HepG2 (cell line): ENCODE data around the gene PDE9A. TPM values are rescaled to one million over a fixed set of nuclear protein-coding genes. Genes with fewer than 3 reads are reported as not detected.

ENCODE experiments used
- GTF3A ChIP-seq: sonication (generic); formaldehyde crosslinking; conservative IDR thresholded peaks from 2 replicates; pipeline ENCODE4 v1.4.0; 2020; ENCODE audit warnings: mild to moderate bottlenecking, missing genetic modification reagents
- HDAC6 ChIP-seq: fragments of 200-600 bp; sonication (generic); IDR thresholded peaks from 2 replicates; pipeline ENCODE4 v1.7.0; 2017; ENCODE audit warnings: mild to moderate bottlenecking, antibody characterized with exemption, low read length, low read depth
- MED8 ChIP-seq: sonication (generic); formaldehyde crosslinking; IDR thresholded peaks from 2 replicates; pipeline ENCODE4 v1.8.1; 2023; ENCODE audit warnings: mild to moderate bottlenecking, missing genetic modification reagents; ENCODE audit not compliant: insufficient replicate concordance
- MYNN ChIP-seq: sonication (generic); formaldehyde crosslinking; IDR thresholded peaks from 2 replicates; pipeline ENCODE4 v1.4.0; 2020; ENCODE audit warnings: mild to moderate bottlenecking, low read depth, missing genetic modification reagents
- NCOA5 ChIP-seq: sonication (generic); formaldehyde crosslinking; IDR thresholded peaks from 2 replicates; pipeline ENCODE4 v1.4.0; 2020; ENCODE audit warnings: missing genetic modification reagents
- PAWR ChIP-seq: sonication (generic); formaldehyde crosslinking; IDR thresholded peaks from 2 replicates; pipeline ENCODE4 v1.4.0; 2020; ENCODE audit warnings: missing genetic modification reagents, mild to moderate bottlenecking, borderline replicate concordance
- PTBP1 ChIP-seq: fragments of 200-400 bp; formaldehyde crosslinking; IDR thresholded peaks from 2 replicates; pipeline ENCODE4 v1.6.1; 2018; ENCODE audit warnings: low read length, low read depth; ENCODE audit not compliant: poor library complexity, severe bottlenecking
- RORA ChIP-seq: sonication (generic); formaldehyde crosslinking; IDR thresholded peaks from 2 replicates; pipeline ENCODE4 v1.5.0; 2020; ENCODE audit warnings: mild to moderate bottlenecking, missing genetic modification reagents, moderate library complexity
- SALL1 ChIP-seq: sonication (generic); formaldehyde crosslinking; IDR thresholded peaks from 2 replicates; pipeline ENCODE4 v1.8.0; 2022; ENCODE audit warnings: mild to moderate bottlenecking, missing genetic modification reagents
- TP53 ChIP-seq: sonication (generic); formaldehyde crosslinking; conservative IDR thresholded peaks from 2 replicates; pipeline ENCODE4 v1.4.0; 2020; ENCODE audit warnings: missing genetic modification reagents
- ZFYVE20 ChIP-seq: sonication (generic); formaldehyde crosslinking; IDR thresholded peaks from 2 replicates; pipeline ENCODE4 v1.8.0; 2023; ENCODE audit warnings: low read depth, mild to moderate bottlenecking, moderate library complexity, missing genetic modification reagents, borderline replicate concordance
- ZMYM2 ChIP-seq: sonication (generic); formaldehyde crosslinking; IDR thresholded peaks from 2 replicates; pipeline ENCODE4 v1.8.0; 2022; ENCODE audit warnings: mild to moderate bottlenecking, missing genetic modification reagents
- ZNF143 ChIP-seq: sonication (generic); formaldehyde crosslinking; IDR thresholded peaks from 2 replicates; pipeline ENCODE4 v1.4.0; 2020; ENCODE audit warnings: missing genetic modification reagents
- ZNF557 ChIP-seq: sonication (generic); formaldehyde crosslinking; IDR thresholded peaks from 2 replicates; pipeline ENCODE4 v1.4.0; 2020; ENCODE audit warnings: missing genetic modification reagents
- ZNF775 ChIP-seq: sonication (generic); formaldehyde crosslinking; IDR thresholded peaks from 2 replicates; pipeline ENCODE4 v1.4.0; 2020; ENCODE audit warnings: missing genetic modification reagents, mild to moderate bottlenecking, moderate library complexity, borderline replicate concordance
- ZNF788 ChIP-seq: sonication (generic); formaldehyde crosslinking; IDR thresholded peaks from 2 replicates; pipeline ENCODE4 v1.5.0; 2020; ENCODE audit warnings: mild to moderate bottlenecking, missing genetic modification reagents, borderline replicate concordance
- ZSCAN22 ChIP-seq: sonication (generic); formaldehyde crosslinking; IDR thresholded peaks from 2 replicates; pipeline ENCODE4 v1.4.0; 2020; ENCODE audit warnings: mild to moderate bottlenecking, missing genetic modification reagents
- ZSCAN30 ChIP-seq: sonication (generic); formaldehyde crosslinking; IDR thresholded peaks from 2 replicates; pipeline ENCODE4 v1.5.0; 2020; ENCODE audit warnings: mild to moderate bottlenecking, missing genetic modification reagents
- polyA plus RNA-seq, 8 experiments: library from polyadenylated mRNA; depleted of rRNA in 3 of 8; stranded (reverse) in 7 of 8; unstranded in 1 of 8; fragments of >200 nt; fragmentation: Illumina TruSeq in 4 of 8; extraction: Trizol in 4 of 8; gene quantifications; 2 replicates each; pipeline versions ENCODE4 v1.2.1 to v1.2.3, GENCODE V29; 2011 to 2016; ENCODE audit warnings: low read depth in 4 of 8, missing spikeins in 1 of 8, mixed read lengths in 1 of 8; ENCODE audit not compliant: insufficient read depth in 1 of 8
- total RNA-seq, 5 experiments: library from RNA; depleted of rRNA; stranded (reverse); fragments of >200 nt; fragmentation: Illumina TruSeq; extraction: Trizol; gene quantifications; 2 replicates each; pipeline ENCODE4 v1.2.3, GENCODE V29; 2016; ENCODE audit warnings: low read depth in 1 of 5
- TF ChIP-seq, protein P1 (sequence below): sonication (generic); formaldehyde crosslinking; IDR thresholded peaks from 2 replicates; pipeline ENCODE4 v1.4.0; 2020; ENCODE audit warnings: missing genetic modification reagents
- TF ChIP-seq, protein P2 (sequence below): sonication (generic); formaldehyde crosslinking; IDR thresholded peaks from 2 replicates; pipeline ENCODE4 v1.8.0; 2022; ENCODE audit warnings: mild to moderate bottlenecking, missing genetic modification reagents, moderate library complexity
- TF ChIP-seq, protein P3 (sequence below): sonication (generic); formaldehyde crosslinking; IDR thresholded peaks from 2 replicates; pipeline ENCODE4 v1.4.0; 2020; ENCODE audit warnings: missing genetic modification reagents
- TF ChIP-seq, protein P4 (sequence below): sonication (generic); formaldehyde crosslinking; IDR thresholded peaks from 2 replicates; pipeline ENCODE4 v1.4.0; 2020; ENCODE audit warnings: missing genetic modification reagents, borderline replicate concordance
- TF ChIP-seq, protein P5 (sequence below): sonication (generic); formaldehyde crosslinking; IDR thresholded peaks from 2 replicates; pipeline ENCODE4 v1.8.0; 2022; ENCODE audit warnings: mild to moderate bottlenecking, missing genetic modification reagents; ENCODE audit not compliant: insufficient replicate concordance

The PDE9A gene
- total and polyA plus RNA-seq, 2 of the 13 experiments (the other 11 are each of a cell fraction or from before 2014, with no cell fraction given): 4.6 to 19.7 TPM

DNA sequence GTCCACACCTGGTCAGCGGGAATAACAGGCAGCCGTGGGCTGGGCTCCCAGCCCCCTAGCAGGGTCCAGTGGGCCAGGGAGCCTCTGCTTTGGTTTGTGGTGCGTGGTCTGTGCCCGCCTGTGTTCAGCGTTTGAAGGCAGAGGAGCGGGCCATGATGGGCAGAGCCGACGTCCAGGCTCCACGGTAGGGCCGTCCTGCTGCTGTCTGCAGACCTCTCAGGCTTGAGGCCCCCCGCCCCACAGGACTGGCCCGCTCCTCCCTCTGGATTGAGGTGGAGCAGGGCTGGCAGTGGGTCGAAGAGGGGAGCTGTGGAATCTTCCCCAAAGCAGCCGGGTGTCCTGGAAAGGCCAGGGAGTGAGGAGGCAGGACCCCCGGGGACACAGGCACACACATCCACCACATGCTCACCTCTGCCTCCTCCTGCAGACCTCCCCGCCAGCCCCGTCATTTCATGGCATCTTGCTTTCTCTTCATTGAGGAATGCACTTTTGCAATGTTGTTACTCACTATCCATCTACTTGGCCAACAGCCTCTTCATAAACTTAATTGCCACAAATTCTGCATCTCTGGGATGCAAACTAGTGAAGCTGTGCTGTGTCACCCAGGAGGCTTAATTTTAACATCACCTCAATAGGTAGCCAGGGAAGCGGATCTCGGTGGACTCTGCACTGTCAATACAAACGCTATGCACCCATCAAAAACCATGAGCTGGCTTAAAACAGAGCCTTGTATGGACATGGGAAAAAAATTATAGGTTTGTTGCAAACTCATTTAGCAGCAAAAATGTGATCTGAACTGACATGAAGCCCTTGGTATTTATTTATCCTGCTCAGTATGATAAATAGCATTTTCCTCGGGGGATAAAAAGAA, 85.9 kb downstream of the PDE9A start (continued):
- TF ChIP-seq GTF3A (no peak), ZNF557 (CRISPR knock-in tag) (no peak), PAWR (CRISPR knock-in tag) (no peak), ZNF788 (no peak), HDAC6 (no peak), SALL1 (no peak), MED8 (CRISPR knock-in tag) (no peak), NCOA5 (CRISPR knock-in tag) (no peak), PTBP1 (no peak), MYNN (CRISPR knock-in tag) (no peak), ZNF775 (CRISPR knock-in tag) (no peak), ZMYM2 (CRISPR knock-in tag) (no peak), RORA (CRISPR knock-in tag) (no peak), ZSCAN30 (CRISPR knock-in tag) (no peak), ZFYVE20 (no peak), TP53 (CRISPR knock-in tag) (no peak), ZSCAN22 (CRISPR knock-in tag) (no peak), ZNF143 (CRISPR knock-in tag) (no peak)
- TF ChIP-seq, protein P1, sequence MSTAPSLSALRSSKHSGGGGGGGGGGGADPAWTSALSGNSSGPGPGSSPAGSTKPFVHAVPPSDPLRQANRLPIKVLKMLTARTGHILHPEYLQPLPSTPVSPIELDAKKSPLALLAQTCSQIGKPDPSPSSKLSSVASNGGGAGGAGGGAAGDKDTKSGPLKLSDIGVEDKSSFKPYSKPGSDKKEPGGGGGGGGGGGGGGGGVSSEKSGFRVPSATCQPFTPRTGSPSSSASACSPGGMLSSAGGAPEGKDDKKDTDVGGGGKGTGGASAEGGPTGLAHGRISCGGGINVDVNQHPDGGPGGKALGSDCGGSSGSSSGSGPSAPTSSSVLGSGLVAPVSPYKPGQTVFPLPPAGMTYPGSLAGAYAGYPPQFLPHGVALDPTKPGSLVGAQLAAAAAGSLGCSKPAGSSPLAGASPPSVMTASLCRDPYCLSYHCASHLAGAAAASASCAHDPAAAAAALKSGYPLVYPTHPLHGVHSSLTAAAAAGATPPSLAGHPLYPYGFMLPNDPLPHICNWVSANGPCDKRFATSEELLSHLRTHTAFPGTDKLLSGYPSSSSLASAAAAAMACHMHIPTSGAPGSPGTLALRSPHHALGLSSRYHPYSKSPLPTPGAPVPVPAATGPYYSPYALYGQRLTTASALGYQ (CRISPR knock-in tag): no peak
- TF ChIP-seq, protein P2, sequence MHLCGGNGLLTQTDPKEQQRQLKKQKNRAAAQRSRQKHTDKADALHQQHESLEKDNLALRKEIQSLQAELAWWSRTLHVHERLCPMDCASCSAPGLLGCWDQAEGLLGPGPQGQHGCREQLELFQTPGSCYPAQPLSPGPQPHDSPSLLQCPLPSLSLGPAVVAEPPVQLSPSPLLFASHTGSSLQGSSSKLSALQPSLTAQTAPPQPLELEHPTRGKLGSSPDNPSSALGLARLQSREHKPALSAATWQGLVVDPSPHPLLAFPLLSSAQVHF (CRISPR knock-in tag): no peak
- TF ChIP-seq, protein P3, sequence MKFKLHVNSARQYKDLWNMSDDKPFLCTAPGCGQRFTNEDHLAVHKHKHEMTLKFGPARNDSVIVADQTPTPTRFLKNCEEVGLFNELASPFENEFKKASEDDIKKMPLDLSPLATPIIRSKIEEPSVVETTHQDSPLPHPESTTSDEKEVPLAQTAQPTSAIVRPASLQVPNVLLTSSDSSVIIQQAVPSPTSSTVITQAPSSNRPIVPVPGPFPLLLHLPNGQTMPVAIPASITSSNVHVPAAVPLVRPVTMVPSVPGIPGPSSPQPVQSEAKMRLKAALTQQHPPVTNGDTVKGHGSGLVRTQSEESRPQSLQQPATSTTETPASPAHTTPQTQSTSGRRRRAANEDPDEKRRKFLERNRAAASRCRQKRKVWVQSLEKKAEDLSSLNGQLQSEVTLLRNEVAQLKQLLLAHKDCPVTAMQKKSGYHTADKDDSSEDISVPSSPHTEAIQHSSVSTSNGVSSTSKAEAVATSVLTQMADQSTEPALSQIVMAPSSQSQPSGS (CRISPR knock-in tag): no peak
- TF ChIP-seq, protein P4, sequence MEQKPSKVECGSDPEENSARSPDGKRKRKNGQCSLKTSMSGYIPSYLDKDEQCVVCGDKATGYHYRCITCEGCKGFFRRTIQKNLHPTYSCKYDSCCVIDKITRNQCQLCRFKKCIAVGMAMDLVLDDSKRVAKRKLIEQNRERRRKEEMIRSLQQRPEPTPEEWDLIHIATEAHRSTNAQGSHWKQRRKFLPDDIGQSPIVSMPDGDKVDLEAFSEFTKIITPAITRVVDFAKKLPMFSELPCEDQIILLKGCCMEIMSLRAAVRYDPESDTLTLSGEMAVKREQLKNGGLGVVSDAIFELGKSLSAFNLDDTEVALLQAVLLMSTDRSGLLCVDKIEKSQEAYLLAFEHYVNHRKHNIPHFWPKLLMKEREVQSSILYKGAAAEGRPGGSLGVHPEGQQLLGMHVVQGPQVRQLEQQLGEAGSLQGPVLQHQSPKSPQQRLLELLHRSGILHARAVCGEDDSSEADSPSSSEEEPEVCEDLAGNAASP (CRISPR knock-in tag): no peak
- TF ChIP-seq, protein P5, sequence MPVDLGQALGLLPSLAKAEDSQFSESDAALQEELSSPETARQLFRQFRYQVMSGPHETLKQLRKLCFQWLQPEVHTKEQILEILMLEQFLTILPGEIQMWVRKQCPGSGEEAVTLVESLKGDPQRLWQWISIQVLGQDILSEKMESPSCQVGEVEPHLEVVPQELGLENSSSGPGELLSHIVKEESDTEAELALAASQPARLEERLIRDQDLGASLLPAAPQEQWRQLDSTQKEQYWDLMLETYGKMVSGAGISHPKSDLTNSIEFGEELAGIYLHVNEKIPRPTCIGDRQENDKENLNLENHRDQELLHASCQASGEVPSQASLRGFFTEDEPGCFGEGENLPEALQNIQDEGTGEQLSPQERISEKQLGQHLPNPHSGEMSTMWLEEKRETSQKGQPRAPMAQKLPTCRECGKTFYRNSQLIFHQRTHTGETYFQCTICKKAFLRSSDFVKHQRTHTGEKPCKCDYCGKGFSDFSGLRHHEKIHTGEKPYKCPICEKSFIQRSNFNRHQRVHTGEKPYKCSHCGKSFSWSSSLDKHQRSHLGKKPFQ (CRISPR knock-in tag): no peak
